SK-N-SH treated with all-trans-retinoic acid at 6 μM for 48 hours (cell line): Measurements from ENCODE around the gene BEX3.
"Not testable (repeated sequence)": the region's sequence is repeated elsewhere in the genome, so short reads cannot be mapped to it uniquely, and the experiment has no call there.

Source experiments
- ATAC-seq: fragments of 200-7000 bp; cut with Tn5 transposase; 3 replicates; pipeline ENCODE4 v1.9.1; 2020; ENCODE audit warnings: mild to moderate bottlenecking, moderate library complexity
- ARNTL ChIP-seq: fragments of 450-650 bp; formaldehyde crosslinking; IDR thresholded peaks from 2 replicates; pipeline ENCODE4 v1.5.0; 2020; ENCODE audit warnings: low read depth, mild to moderate bottlenecking, moderate library complexity, borderline replicate concordance
- BACH2 ChIP-seq: fragments of 250-450 bp; sonication (Bioruptor Pico); IDR thresholded peaks from 2 replicates; pipeline ENCODE4 v1.9.0; 2021; ENCODE audit warnings: mild to moderate bottlenecking, borderline replicate concordance
- CREB5 ChIP-seq: fragments of 250-450 bp; sonication (Bioruptor Pico); IDR thresholded peaks from 2 replicates; pipeline ENCODE4 v1.5.1; 2020; ENCODE audit warnings: low read depth, mild to moderate bottlenecking, moderate library complexity
- CSDC2 ChIP-seq: fragments of 250-450 bp; sonication (Bioruptor Pico); IDR thresholded peaks from 2 replicates; pipeline ENCODE4 v1.5.0; 2020; ENCODE audit warnings: mild to moderate bottlenecking, moderate library complexity
- ESRRG ChIP-seq: fragments of 250-450 bp; sonication (Bioruptor Pico); IDR thresholded peaks from 2 replicates; pipeline ENCODE4 v1.6.1; 2021; ENCODE audit warnings: mild to moderate bottlenecking
- GLIS3 ChIP-seq: fragments of 250-450 bp; sonication (Bioruptor Pico); IDR thresholded peaks from 2 replicates; pipeline ENCODE4 v1.5.0; 2020; ENCODE audit warnings: mild to moderate bottlenecking, moderate library complexity
- ISL1 ChIP-seq: fragments of 250-450 bp; sonication (Bioruptor Pico); IDR thresholded peaks from 2 replicates; pipeline ENCODE4 v2.1.2; 2022; ENCODE audit warnings: mild to moderate bottlenecking, moderate library complexity
- OSR1 ChIP-seq: fragments of 250-450 bp; sonication (Bioruptor Pico); IDR thresholded peaks from 2 replicates; pipeline ENCODE4 v1.8.0; 2022; ENCODE audit warnings: moderate library complexity, mild to moderate bottlenecking, inconsistent platforms
- PPARA ChIP-seq: fragments of 250-450 bp; sonication (Bioruptor Pico); IDR thresholded peaks from 2 replicates; pipeline ENCODE4 v1.5.0; 2020; ENCODE audit warnings: mild to moderate bottlenecking, borderline replicate concordance
- RARB ChIP-seq: fragments of 250-450 bp; sonication (Bioruptor Pico); IDR thresholded peaks from 2 replicates; pipeline ENCODE4 v1.8.0; 2021; ENCODE audit warnings: mild to moderate bottlenecking, moderate library complexity
- SNAI2 ChIP-seq: fragments of 250-450 bp; sonication (Bioruptor Pico); IDR thresholded peaks from 2 replicates; pipeline ENCODE4 v1.5.0; 2020; ENCODE audit warnings: mild to moderate bottlenecking, moderate library complexity
- TCF4 ChIP-seq: fragments of 250-450 bp; sonication (Bioruptor Pico); IDR thresholded peaks from 2 replicates; pipeline ENCODE4 v1.8.0; 2021; ENCODE audit warnings: mild to moderate bottlenecking, moderate library complexity, borderline replicate concordance
- TOX ChIP-seq: fragments of 250-450 bp; sonication (Bioruptor Pico); IDR thresholded peaks from 2 replicates; pipeline ENCODE4 v1.8.0; 2021; ENCODE audit warnings: mild to moderate bottlenecking, moderate library complexity, borderline replicate concordance
- TSHZ2 ChIP-seq: fragments of 250-450 bp; sonication (Bioruptor Pico); IDR thresholded peaks from 2 replicates; pipeline ENCODE4 v1.5.0; 2020; ENCODE audit warnings: mild to moderate bottlenecking, moderate library complexity
- ZC3H10 ChIP-seq: fragments of 250-450 bp; sonication (Bioruptor Pico); IDR thresholded peaks from 2 replicates; pipeline ENCODE4 v1.5.1; 2021; ENCODE audit warnings: mild to moderate bottlenecking, moderate library complexity
- ZFP3 ChIP-seq: fragments of 250-450 bp; sonication (Bioruptor Pico); IDR thresholded peaks from 2 replicates; pipeline ENCODE4 v1.5.0; 2020; ENCODE audit warnings: mild to moderate bottlenecking, moderate library complexity
- ZNF565 ChIP-seq: fragments of 450-650 bp; formaldehyde crosslinking; conservative IDR thresholded peaks from 2 replicates; pipeline ENCODE4 v1.5.0; 2020; ENCODE audit warnings: low read depth, mild to moderate bottlenecking, moderate library complexity
- ZNF8 ChIP-seq: fragments of 450-650 bp; formaldehyde crosslinking; IDR thresholded peaks from 2 replicates; pipeline ENCODE4 v1.5.0; 2020; ENCODE audit warnings: mild to moderate bottlenecking, moderate library complexity
- TF ChIP-seq, protein P1 (sequence below): fragments of 250-450 bp; sonication (Bioruptor Pico); IDR thresholded peaks from 2 replicates; pipeline ENCODE4 v1.8.0; 2021; ENCODE audit warnings: low read depth, mild to moderate bottlenecking, moderate library complexity, borderline replicate concordance
- TF ChIP-seq, protein P2 (sequence below): fragments of 250-450 bp; sonication (Bioruptor Pico); IDR thresholded peaks from 2 replicates; pipeline ENCODE4 v1.8.0; 2020; ENCODE audit warnings: mild to moderate bottlenecking, moderate library complexity, borderline replicate concordance

Gene BEX3

DNA sequence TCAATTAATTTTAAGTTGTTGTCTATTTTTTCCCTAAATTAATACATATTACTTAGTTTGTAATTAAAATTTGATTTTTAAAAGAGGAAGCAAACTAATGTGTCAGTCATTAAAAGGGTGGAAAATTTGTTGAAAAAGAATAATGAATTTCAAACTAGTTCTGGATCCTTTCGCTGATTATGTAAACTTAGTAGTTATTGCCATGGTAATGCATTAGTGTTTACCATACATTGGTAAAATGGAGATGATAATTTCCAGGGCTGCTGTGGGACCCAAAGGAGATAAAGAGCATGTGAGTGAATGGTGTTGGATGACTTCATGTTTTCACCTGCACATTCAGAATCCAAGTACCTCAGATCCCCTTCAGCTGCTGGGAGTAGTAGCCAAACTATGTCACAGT, 6.5 kb downstream of the BEX3 start:
- no peak for TF ChIP-seq TCF4
- no peak; the same call in 2 of the 3 replicates for ATAC-seq

DNA sequence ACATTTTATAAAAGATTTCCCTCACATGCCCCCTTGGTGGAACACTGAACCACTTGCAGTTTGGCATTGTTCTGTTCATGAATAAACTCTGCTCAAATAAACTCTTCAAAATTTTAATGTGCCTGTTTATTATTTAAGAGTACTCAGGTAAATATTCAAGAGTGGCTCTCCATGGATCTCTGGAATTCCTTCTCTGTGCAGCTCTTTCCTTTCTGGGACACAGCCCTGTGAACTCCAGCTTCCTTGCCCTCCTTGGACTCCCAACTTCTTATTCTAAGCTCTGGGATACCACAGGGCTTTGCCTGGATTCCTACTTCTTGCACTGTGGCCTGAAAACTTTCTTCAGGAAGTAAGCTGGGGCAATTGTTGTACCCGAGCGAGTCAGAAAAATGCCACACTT, 8.3 kb downstream of the BEX3 start:
- TF ChIP-seq CREB5 (no peak), ISL1 (CRISPR knock-in tag) (no peak), ZNF565 (CRISPR knock-in tag) (no peak), OSR1 (no peak), BACH2 (CRISPR knock-in tag) (no peak), ZNF8 (CRISPR knock-in tag) (no peak)
- ATAC-seq: no peak

DNA sequence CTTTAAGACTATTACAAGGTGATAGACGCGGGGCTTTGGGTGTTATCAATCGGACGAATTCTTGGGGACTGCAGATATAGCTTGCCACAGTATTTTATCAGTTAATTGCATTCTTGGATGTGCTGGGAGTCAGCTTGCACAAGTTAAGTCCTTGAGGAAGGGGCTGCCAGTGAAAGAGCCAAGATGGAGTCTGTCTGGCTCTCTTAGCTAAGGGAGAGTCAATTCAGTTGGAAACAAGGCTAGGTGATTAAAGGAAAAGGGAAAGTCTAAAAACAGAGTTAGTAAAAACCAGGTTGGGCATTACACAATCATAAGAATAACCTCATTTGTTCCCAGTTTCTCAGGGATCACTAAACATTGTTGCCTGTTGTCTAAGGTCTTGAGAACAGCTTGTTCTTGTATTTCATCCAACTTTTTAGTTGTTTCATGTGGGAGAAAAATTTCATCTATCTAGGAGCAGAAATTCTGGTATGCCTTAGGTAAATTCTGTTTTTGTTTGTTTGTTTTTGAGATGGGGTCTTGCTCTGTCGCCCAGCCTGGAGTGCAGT, 9.0 kb downstream of the BEX3 start:
- not testable (repeated sequence) for ATAC-seq

GRCh38 chrX:103386332-103386731, 10.0 kb downstream of the BEX3 start:
- no peak for TF ChIP-seq GLIS3 (CRISPR knock-in tag)
- TF ChIP-seq PPARA (CRISPR knock-in tag): no peak
- TF ChIP-seq, protein P1, sequence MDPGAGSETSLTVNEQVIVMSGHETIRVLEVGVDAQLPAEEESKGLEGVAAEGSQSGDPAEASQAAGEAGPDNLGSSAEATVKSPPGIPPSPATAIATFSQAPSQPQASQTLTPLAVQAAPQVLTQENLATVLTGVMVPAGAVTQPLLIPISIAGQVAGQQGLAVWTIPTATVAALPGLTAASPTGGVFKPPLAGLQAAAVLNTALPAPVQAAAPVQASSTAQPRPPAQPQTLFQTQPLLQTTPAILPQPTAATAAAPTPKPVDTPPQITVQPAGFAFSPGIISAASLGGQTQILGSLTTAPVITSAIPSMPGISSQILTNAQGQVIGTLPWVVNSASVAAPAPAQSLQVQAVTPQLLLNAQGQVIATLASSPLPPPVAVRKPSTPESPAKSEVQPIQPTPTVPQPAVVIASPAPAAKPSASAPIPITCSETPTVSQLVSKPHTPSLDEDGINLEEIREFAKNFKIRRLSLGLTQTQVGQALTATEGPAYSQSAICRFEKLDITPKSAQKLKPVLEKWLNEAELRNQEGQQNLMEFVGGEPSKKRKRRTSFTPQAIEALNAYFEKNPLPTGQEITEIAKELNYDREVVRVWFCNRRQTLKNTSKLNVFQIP: no peak
- TF ChIP-seq ZNF8 (CRISPR knock-in tag): no peak
- no peak for TF ChIP-seq SNAI2
- TF ChIP-seq CREB5: no peak
- TF ChIP-seq ZNF565 (CRISPR knock-in tag): no peak
- ATAC-seq: no peak

DNA sequence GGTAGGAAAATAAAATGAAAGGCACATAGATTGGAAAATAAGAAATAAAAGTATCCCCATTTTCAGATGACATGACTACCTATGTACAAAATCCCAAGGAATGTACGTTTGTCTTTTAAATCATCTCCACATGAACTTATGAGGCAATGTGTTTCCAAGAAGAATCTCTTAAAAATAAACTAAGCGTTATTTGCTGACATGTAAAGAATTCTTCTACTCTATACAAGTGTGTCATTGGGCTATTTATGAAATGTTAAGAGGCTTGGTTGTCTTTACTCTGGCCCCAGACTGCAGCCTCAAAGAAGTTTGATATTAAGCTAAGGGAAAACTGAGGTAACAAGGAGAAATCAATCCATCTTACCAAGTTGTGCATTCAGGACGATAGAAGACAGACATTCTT, 17.1 kb downstream of the BEX3 start:
- ATAC-seq: no peak
- TF ChIP-seq ZNF565 (CRISPR knock-in tag): no peak
- no peak for TF ChIP-seq RARB
- no peak for TF ChIP-seq TOX (CRISPR knock-in tag)
- TF ChIP-seq ESRRG (CRISPR knock-in tag): no peak
- TF ChIP-seq CSDC2 (CRISPR knock-in tag): no peak
- TF ChIP-seq ZC3H10 (CRISPR knock-in tag): no peak
- TF ChIP-seq, all 23 proteins: peak for 0

GRCh38 chrX:103396186-103396585, 19.8 kb downstream of the BEX3 start:
- no peak; the same call in 1 of the 3 replicates for ATAC-seq
- TF ChIP-seq, protein P2, sequence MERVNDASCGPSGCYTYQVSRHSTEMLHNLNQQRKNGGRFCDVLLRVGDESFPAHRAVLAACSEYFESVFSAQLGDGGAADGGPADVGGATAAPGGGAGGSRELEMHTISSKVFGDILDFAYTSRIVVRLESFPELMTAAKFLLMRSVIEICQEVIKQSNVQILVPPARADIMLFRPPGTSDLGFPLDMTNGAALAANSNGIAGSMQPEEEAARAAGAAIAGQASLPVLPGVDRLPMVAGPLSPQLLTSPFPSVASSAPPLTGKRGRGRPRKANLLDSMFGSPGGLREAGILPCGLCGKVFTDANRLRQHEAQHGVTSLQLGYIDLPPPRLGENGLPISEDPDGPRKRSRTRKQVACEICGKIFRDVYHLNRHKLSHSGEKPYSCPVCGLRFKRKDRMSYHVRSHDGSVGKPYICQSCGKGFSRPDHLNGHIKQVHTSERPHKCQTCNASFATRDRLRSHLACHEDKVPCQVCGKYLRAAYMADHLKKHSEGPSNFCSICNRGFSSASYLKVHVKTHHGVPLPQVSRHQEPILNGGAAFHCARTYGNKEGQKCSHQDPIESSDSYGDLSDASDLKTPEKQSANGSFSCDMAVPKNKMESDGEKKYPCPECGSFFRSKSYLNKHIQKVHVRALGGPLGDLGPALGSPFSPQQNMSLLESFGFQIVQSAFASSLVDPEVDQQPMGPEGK (CRISPR knock-in tag): no peak
- TF ChIP-seq ARNTL (no peak), ISL1 (CRISPR knock-in tag) (no peak), TOX (CRISPR knock-in tag) (no peak), TSHZ2 (CRISPR knock-in tag) (no peak), ZFP3 (CRISPR knock-in tag) (no peak)
